Measurements from ENCODE around the gene SLC25A43. TPM values are rescaled to one million over a fixed set of nuclear protein-coding genes. Genes with fewer than 3 reads are reported as not detected.

The SLC25A43 gene
- total RNA-seq, 4 donors from 2014 or later, result 9.2 to 33.5 (median 12.5) TPM

GRCh38 chrX:119497185-119497584 lies 98.0 kb downstream of the SLC25A43 start:
- no peaks in the 10 kb centered on the region for H3K4me1 ChIP-seq
- H3K27me3 ChIP-seq, result no peaks in the 10 kb centered on the region
- intact Hi-C loops (cut with DNase I; ENCODE audit: low total_unique reads), result no loop called here
- no peak overlapping the region for H3K4me3 ChIP-seq
- TF ChIP-seq POLR2A (IDR thresholded peaks at IDR 0.05) (no peak), CTCF (IDR thresholded peaks at IDR 0.05) (no peak)
- H3K36me3 ChIP-seq, result no peaks in the 10 kb centered on the region
- no peak for DNase-seq
- no peaks in the 10 kb centered on the region for H3K9me3 ChIP-seq
- H3K27ac ChIP-seq, result no peak overlapping the region

GRCh38 chrX:119500061-119500800 lies 101.1 kb downstream of the SLC25A43 start:
- H3K4me1 ChIP-seq, result no peaks in the 10 kb centered on the region
- no peak overlapping the region for H3K27ac ChIP-seq
- no peaks in the 10 kb centered on the region for H3K27me3 ChIP-seq
- H3K9me3 ChIP-seq, result no peaks in the 10 kb centered on the region
- H3K36me3 ChIP-seq, result no peaks in the 10 kb centered on the region
- H3K4me3 ChIP-seq, result no peak overlapping the region
- DNase-seq, result no peak
- intact Hi-C loops (cut with DNase I; ENCODE audit: low total_unique reads), result no loop called here
- no peak for TF ChIP-seq CTCF (IDR thresholded peaks at IDR 0.05)
- TF ChIP-seq POLR2A (IDR thresholded peaks at IDR 0.05), result no peak

GRCh38 chrX:119501511-119502148 lies 102.5 kb downstream of the SLC25A43 start:
- Histone ChIP-seq H3K36me3 (no peaks in the 10 kb centered on the region), H3K4me1 (no peaks in the 10 kb centered on the region), H3K4me3 (no peak overlapping the region), H3K27ac (no peak overlapping the region), H3K9me3 (no peaks in the 10 kb centered on the region), H3K27me3 (no peaks in the 10 kb centered on the region)
- no peak for DNase-seq
- intact Hi-C loops (cut with DNase I; ENCODE audit: low total_unique reads), result no loop called here
- TF ChIP-seq POLR2A (IDR thresholded peaks at IDR 0.05), result no peak
- no peak for TF ChIP-seq CTCF (IDR thresholded peaks at IDR 0.05)

- no peak overlapping the region for H3K4me3 ChIP-seq
- intact Hi-C loops (cut with DNase I; ENCODE audit: low total_unique reads), result no loop called here
- no peaks in the 10 kb centered on the region for H3K27me3 ChIP-seq
- no peaks in the 10 kb centered on the region for H3K9me3 ChIP-seq
- no peaks in the 10 kb centered on the region for H3K4me1 ChIP-seq
- no peak overlapping the region for H3K27ac ChIP-seq
- no peak for DNase-seq
- TF ChIP-seq CTCF (IDR thresholded peaks at IDR 0.05) (no peak), POLR2A (IDR thresholded peaks at IDR 0.05) (no peak)
- no peaks in the 10 kb centered on the region for H3K36me3 ChIP-seq
Observed at GRCh38 chrX:119502727-119503483, 103.8 kb downstream of the SLC25A43 start.

GRCh38 chrX:119503484-119503861 lies 104.3 kb downstream of the SLC25A43 start:
- Histone ChIP-seq H3K9me3 (no peaks in the 10 kb centered on the region), H3K36me3 (no peaks in the 10 kb centered on the region), H3K27ac (no peak overlapping the region), H3K4me1 (no peaks in the 10 kb centered on the region), H3K27me3 (no peaks in the 10 kb centered on the region), H3K4me3 (no peak overlapping the region)
- no peak for TF ChIP-seq CTCF (IDR thresholded peaks at IDR 0.05)
- no peak for TF ChIP-seq POLR2A (IDR thresholded peaks at IDR 0.05)
- DNase-seq, result no peak
- intact Hi-C loops (cut with DNase I; ENCODE audit: low total_unique reads), result no loop called here

All from uterus (tissue), 4 donors.